ENCODE measurements around the gene FHOD3.

The FHOD3 gene

GRCh38 chr18:36387310-36387709, 89.8 kb downstream of the FHOD3 start:
- DNase-seq: no peak
- Mint-ChIP-seq H3K27me3 (no peaks in the 10 kb centered on the region), H3K9me3 (no peaks in the 10 kb centered on the region), H3K4me3 (no peak overlapping the region), H3K36me3 (ENCODE audit: low read depth) (no peaks in the 10 kb centered on the region), H3K4me1 (ENCODE audit: low read depth) (no peaks in the 10 kb centered on the region), H3K27ac (no peak overlapping the region)

DNA sequence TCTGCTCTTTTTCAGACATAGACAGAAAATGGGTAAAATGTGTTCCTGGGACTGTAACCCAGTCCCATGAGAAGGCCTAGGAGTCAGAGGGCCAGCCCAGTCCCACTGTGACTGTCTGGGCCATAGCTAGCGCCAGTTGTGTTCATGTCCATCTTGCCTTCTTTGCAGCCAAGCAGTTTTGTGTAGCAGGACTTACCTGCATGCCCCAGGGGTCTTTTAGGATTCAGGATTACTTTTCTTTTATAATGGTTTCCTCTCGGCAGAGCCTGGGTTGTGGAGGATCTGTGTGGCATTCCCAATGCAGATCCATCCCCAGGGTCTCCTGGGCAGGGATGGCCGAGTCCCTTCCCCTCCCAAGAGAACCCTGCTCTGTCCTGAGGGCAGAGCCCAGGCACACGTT, 90.8 kb downstream of the FHOD3 start:
- DNase-seq: no peak
- H3K36me3 Mint-ChIP-seq (ENCODE audit: low read depth): no peaks in the 10 kb centered on the region
- H3K4me3 Mint-ChIP-seq: no peak overlapping the region
- H3K27me3 Mint-ChIP-seq: no peaks in the 10 kb centered on the region
- H3K9me3 Mint-ChIP-seq: no peaks in the 10 kb centered on the region
- no peak overlapping the region for H3K27ac Mint-ChIP-seq
- no peaks in the 10 kb centered on the region for H3K4me1 Mint-ChIP-seq (ENCODE audit: low read depth)

- no peak overlapping the region for H3K27ac Mint-ChIP-seq
- DNase-seq: no peak
- no peaks in the 10 kb centered on the region for H3K36me3 Mint-ChIP-seq (ENCODE audit: low read depth)
- no peak overlapping the region for H3K4me3 Mint-ChIP-seq
- no peaks in the 10 kb centered on the region for H3K9me3 Mint-ChIP-seq
- no peaks in the 10 kb centered on the region for H3K27me3 Mint-ChIP-seq
- no peaks in the 10 kb centered on the region for H3K4me1 Mint-ChIP-seq (ENCODE audit: low read depth)
Observed at GRCh38 chr18:36389027-36389426, 91.5 kb downstream of the FHOD3 start.

GRCh38 chr18:36389811-36390581, 92.5 kb downstream of the FHOD3 start:
- Mint-ChIP-seq H3K4me1 (ENCODE audit: low read depth) (no peaks in the 10 kb centered on the region), H3K36me3 (ENCODE audit: low read depth) (no peaks in the 10 kb centered on the region), H3K9me3 (no peaks in the 10 kb centered on the region)

DNA sequence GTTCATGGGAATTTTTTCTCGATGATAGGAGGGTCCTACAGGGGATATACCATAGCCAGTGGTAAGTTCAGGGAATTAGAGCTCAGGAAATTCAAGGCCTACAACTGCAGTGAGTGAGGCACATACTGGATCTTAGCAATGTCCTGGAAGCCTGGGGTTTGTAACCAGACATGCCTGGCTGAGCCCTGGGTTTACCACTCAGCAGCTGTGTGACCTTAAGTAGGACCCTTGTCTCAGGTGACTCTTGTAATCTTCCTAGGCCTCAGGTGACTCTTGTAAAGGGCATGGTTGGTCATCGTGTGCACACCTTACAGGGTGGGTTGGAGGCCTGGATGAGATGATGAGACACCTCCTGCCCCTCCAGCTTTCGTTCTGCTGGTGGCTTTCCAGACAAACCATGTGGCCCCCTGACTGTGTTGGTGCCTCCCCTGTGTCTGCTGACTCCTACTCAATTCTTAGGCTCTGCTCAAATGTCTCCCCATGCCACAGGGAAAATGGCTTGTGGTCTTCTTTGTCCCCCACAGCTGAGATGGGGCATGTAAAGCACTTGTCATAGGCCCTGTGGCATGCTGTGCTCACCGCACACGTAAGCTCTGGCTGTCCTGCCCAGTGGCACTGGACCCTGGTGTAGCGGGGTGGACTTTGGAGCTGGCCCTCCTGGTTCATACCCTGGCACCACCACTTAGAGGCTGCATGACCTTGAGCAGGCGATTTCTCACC, 94.1 kb downstream of the FHOD3 start:
- Mint-ChIP-seq H3K4me3 (no peak overlapping the region), H3K36me3 (ENCODE audit: low read depth) (no peaks in the 10 kb centered on the region), H3K4me1 (ENCODE audit: low read depth) (no peaks in the 10 kb centered on the region), H3K27ac (no peak overlapping the region), H3K27me3 (no peaks in the 10 kb centered on the region), H3K9me3 (no peaks in the 10 kb centered on the region)
- no peak for DNase-seq

More at GRCh38 chr18:36389811-36390581, 92.5 kb downstream of the FHOD3 start:
- no peak for DNase-seq
- Mint-ChIP-seq H3K27me3 (no peaks in the 10 kb centered on the region), H3K27ac (no peak overlapping the region), H3K4me3 (no peak overlapping the region)

GRCh38 chr18:36392164-36392978, 94.9 kb downstream of the FHOD3 start:
- no peaks in the 10 kb centered on the region for H3K4me1 Mint-ChIP-seq (ENCODE audit: low read depth)
- H3K27me3 Mint-ChIP-seq: no peaks in the 10 kb centered on the region
- no peaks in the 10 kb centered on the region for H3K9me3 Mint-ChIP-seq
- H3K36me3 Mint-ChIP-seq (ENCODE audit: low read depth): no peaks in the 10 kb centered on the region
- H3K4me3 Mint-ChIP-seq: no peak overlapping the region
- no peak for DNase-seq
- no peak overlapping the region for H3K27ac Mint-ChIP-seq

- Mint-ChIP-seq H3K36me3 (ENCODE audit: low read depth) (no peaks in the 10 kb centered on the region), H3K27me3 (no peaks in the 10 kb centered on the region), H3K4me3 (no peak overlapping the region), H3K27ac (no peak overlapping the region), H3K4me1 (ENCODE audit: low read depth) (no peaks in the 10 kb centered on the region), H3K9me3 (no peaks in the 10 kb centered on the region)
- no peak for DNase-seq
Observed at GRCh38 chr18:36392979-36393287, 95.4 kb downstream of the FHOD3 start.

DNA sequence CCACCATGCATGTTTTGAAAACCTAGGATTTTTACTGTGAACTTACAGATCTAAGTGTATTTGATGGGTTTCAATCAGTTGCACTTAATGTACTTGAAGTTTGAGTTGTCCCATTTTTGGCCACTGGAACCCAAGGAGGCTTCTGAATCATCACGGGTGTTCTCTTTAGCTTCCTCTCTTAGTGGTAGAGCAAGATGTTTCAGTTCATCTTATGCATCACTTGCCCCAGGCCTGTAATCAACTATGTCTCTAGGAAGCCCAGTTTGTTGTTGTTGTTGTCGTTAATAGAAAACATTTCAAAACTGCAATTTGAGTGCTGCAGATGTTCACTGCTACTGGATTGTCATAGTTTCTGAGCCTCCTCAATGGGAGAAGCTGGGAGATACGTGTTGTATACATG, 97.0 kb downstream of the FHOD3 start:
- Mint-ChIP-seq H3K36me3 (ENCODE audit: low read depth) (no peaks in the 10 kb centered on the region), H3K27ac (no peak overlapping the region), H3K9me3 (no peaks in the 10 kb centered on the region), H3K4me1 (ENCODE audit: low read depth) (no peaks in the 10 kb centered on the region), H3K4me3 (no peak overlapping the region), H3K27me3 (peaks cover 8% of the 10 kb centered on the region)
- no peak for DNase-seq

- Mint-ChIP-seq H3K36me3 (ENCODE audit: low read depth) (no peaks in the 10 kb centered on the region), H3K27ac (no peak overlapping the region), H3K4me3 (no peak overlapping the region), H3K27me3 (peaks cover 8% of the 10 kb centered on the region), H3K9me3 (no peaks in the 10 kb centered on the region), H3K4me1 (ENCODE audit: low read depth) (no peaks in the 10 kb centered on the region)
- no peak for DNase-seq
Observed at GRCh38 chr18:36396190-36396589, 98.7 kb downstream of the FHOD3 start.

DNA sequence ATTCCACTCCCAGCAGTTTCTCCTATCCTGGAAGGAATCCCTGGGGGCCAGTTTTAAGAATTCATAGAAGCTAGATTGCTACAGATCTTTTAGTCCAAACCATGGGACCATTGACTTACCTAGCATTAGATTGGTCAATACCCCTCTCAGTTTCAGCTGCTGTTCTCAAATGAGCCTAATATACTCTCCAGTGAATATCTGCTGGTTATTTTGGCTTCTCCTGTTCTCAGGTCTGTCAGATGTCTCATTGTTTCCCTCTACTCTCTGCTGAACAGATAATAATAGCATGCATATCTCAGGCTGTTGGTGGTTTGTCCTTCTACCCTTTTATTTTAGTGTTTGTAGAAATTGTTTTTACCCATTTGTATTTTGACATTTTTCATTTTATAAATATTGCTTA, 99.5 kb downstream of the FHOD3 start:
- no peaks in the 10 kb centered on the region for H3K36me3 Mint-ChIP-seq (ENCODE audit: low read depth)
- H3K27ac Mint-ChIP-seq: no peak overlapping the region
- H3K27me3 Mint-ChIP-seq: peaks cover 8% of the 10 kb centered on the region
- no peaks in the 10 kb centered on the region for H3K9me3 Mint-ChIP-seq
- no peak overlapping the region for H3K4me3 Mint-ChIP-seq
- no peak for DNase-seq
- no peaks in the 10 kb centered on the region for H3K4me1 Mint-ChIP-seq (ENCODE audit: low read depth)

GRCh38 chr18:36398419-36398818, 100.9 kb downstream of the FHOD3 start:
- H3K4me1 Mint-ChIP-seq (ENCODE audit: low read depth): no peaks in the 10 kb centered on the region
- H3K36me3 Mint-ChIP-seq (ENCODE audit: low read depth): no peaks in the 10 kb centered on the region
- no peak overlapping the region for H3K4me3 Mint-ChIP-seq
- no peaks in the 10 kb centered on the region for H3K9me3 Mint-ChIP-seq
- no peak for DNase-seq
- H3K27me3 Mint-ChIP-seq: peaks cover 8% of the 10 kb centered on the region
- no peak overlapping the region for H3K27ac Mint-ChIP-seq

- H3K4me3 Mint-ChIP-seq: no peak overlapping the region
- H3K36me3 Mint-ChIP-seq (ENCODE audit: low read depth): no peaks in the 10 kb centered on the region
- H3K27me3 Mint-ChIP-seq: peaks cover 8% of the 10 kb centered on the region
- no peaks in the 10 kb centered on the region for H3K9me3 Mint-ChIP-seq
- no peak overlapping the region for H3K27ac Mint-ChIP-seq
- DNase-seq: no peak
- no peaks in the 10 kb centered on the region for H3K4me1 Mint-ChIP-seq (ENCODE audit: low read depth)
Observed at GRCh38 chr18:36399055-36399454, 101.5 kb downstream of the FHOD3 start.

DNA sequence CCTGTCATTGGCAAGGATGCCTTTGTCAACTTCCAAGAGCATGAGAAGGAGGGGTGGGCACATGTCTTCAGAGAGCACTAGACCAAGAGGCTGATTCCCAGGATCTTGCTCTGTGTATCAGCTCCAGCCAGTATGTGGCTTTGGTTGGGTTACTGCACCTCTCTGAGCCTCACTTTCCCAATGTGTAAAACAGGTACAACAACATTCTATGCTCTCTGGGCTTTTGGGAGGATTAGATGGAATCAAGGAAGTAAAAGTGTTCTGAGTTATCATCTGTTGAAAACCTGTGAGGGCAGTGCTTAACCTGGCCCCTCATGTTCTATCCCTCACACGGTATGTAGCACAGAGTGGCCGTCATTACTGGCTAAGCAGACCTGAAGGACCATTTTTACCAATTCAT, 103.9 kb downstream of the FHOD3 start:
- no peak for DNase-seq
- no peaks in the 10 kb centered on the region for H3K4me1 Mint-ChIP-seq (ENCODE audit: low read depth)
- no peaks in the 10 kb centered on the region for H3K36me3 Mint-ChIP-seq (ENCODE audit: low read depth)
- no peak overlapping the region for H3K27ac Mint-ChIP-seq
- H3K4me3 Mint-ChIP-seq: no peak overlapping the region
- H3K9me3 Mint-ChIP-seq: no peaks in the 10 kb centered on the region
- peaks cover 8% of the 10 kb centered on the region for H3K27me3 Mint-ChIP-seq

DNA sequence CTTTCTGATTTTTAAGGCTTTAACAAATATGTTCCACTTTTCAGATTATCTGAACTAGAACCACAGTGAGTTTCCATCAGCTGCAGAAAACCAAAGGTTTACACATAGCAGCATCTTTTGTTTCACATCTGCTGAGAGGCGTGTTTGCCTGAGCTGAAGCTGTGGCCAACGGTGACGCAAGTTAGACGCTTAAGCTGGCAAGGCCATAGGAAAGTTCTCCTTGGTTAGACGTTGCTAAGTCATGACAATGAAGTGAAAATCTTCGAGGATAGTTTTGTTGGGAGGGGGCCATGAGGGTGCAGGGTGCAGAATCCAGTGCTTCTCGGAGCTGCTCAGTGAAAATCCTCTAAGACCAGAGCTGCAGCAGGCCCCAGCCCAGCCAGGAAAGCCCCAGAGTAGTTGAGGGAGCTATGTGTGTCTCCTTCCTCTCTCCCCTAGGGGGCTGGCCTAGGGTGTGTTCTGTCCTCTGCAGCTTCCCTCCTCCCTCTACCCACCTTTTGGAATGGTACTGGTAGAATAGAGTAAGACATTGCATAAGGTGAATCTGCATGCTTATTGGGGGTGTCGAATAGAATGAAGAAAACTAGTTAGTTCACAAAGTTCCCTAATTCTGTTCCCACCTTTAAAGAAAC, 105.4 kb downstream of the FHOD3 start:
- peaks cover 8% of the 10 kb centered on the region for H3K27me3 Mint-ChIP-seq
- no peak overlapping the region for H3K4me3 Mint-ChIP-seq
- no peak overlapping the region for H3K27ac Mint-ChIP-seq
- no peaks in the 10 kb centered on the region for H3K4me1 Mint-ChIP-seq (ENCODE audit: low read depth)
- no peaks in the 10 kb centered on the region for H3K36me3 Mint-ChIP-seq (ENCODE audit: low read depth)
- DNase-seq: no peak
- no peaks in the 10 kb centered on the region for H3K9me3 Mint-ChIP-seq

All from activated T-cell treated with anti-CD3 and anti-CD28 coated beads, Interleukin-2, amount 50 U/mL, for 24 hours (primary cell).